Measurements from ENCODE around the gene CSRNP3. TPM values are rescaled to one million over a fixed set of nuclear protein-coding genes. Genes with fewer than 3 reads are reported as not detected.

CSRNP3 gene
- total RNA-seq, 4 donors from 2014 or later: 0.91 to 14.1 (median 1.7) TPM

GRCh38 chr2:165472922-165473321, 3.4 kb downstream of the CSRNP3 start:
- DNase-seq (ENCODE audit: low spot score in 2 of 2): no peak
- TF ChIP-seq CTCF (IDR thresholded peaks at IDR 0.05): no peak
- no peak for TF ChIP-seq POLR2A (IDR thresholded peaks at IDR 0.05)
- H3K4me3 ChIP-seq (ENCODE audit: low read depth, poor library complexity, severe bottlenecking): no peak overlapping the region
- 82 to 85% methylated on average over 3 of the region's 3 CpGs for WGBS, 2 donors
- intact Hi-C loops (cut with DNase I; ENCODE audit: low total_unique reads): no loop called here

- DNase-seq (ENCODE audit: low spot score in 2 of 2): no peak
- H3K4me3 ChIP-seq (ENCODE audit: low read depth, poor library complexity, severe bottlenecking): no peak overlapping the region
- WGBS, 2 donors: 75 to 85% methylated on average over 3 of the region's 3 CpGs
- TF ChIP-seq CTCF (IDR thresholded peaks at IDR 0.05): no peak
- no peak for TF ChIP-seq POLR2A (IDR thresholded peaks at IDR 0.05)
- intact Hi-C loops (cut with DNase I; ENCODE audit: low total_unique reads): no loop called here
These were observed 5.2 kb downstream of the CSRNP3 start for GRCh38 chr2:165474619-165475276.

- TF ChIP-seq POLR2A (IDR thresholded peaks at IDR 0.05): no peak
- no peak for TF ChIP-seq CTCF (IDR thresholded peaks at IDR 0.05)
- no peak overlapping the region for H3K4me3 ChIP-seq (ENCODE audit: low read depth, poor library complexity, severe bottlenecking)
- intact Hi-C loops (cut with DNase I; ENCODE audit: low total_unique reads): no loop called here
- no peak for DNase-seq (ENCODE audit: low spot score in 2 of 2)
- WGBS, 2 donors: 92 to 97% methylated on average over 6 of the region's 6 CpGs
These were observed 5.9 kb downstream of the CSRNP3 start for GRCh38 chr2:165475277-165476004.

- TF ChIP-seq POLR2A (IDR thresholded peaks at IDR 0.05): no peak
- no peak for TF ChIP-seq CTCF (IDR thresholded peaks at IDR 0.05)
- intact Hi-C loops (cut with DNase I; ENCODE audit: low total_unique reads): no loop called here
- no peak overlapping the region for H3K4me3 ChIP-seq (ENCODE audit: low read depth, poor library complexity, severe bottlenecking)
- DNase-seq (ENCODE audit: low spot score in 2 of 2): no peak
- WGBS, 2 donors: 75 to 79% methylated on average over 4 of the region's 4 CpGs
These were observed 10.4 kb downstream of the CSRNP3 start for GRCh38 chr2:165479856-165480255.

GRCh38 chr2:165494573-165494972, 25.1 kb downstream of the CSRNP3 start:
- TF ChIP-seq POLR2A (IDR thresholded peaks at IDR 0.05) (no peak), CTCF (IDR thresholded peaks at IDR 0.05) (no peak)
- intact Hi-C loops (cut with DNase I; ENCODE audit: low total_unique reads): no loop called here
- no peak for DNase-seq (ENCODE audit: low spot score in 2 of 2)
- H3K4me3 ChIP-seq (ENCODE audit: low read depth, poor library complexity, severe bottlenecking): no peak overlapping the region
- 79 to 85% methylated on average over 4 of the region's 4 CpGs for WGBS, 2 donors
